HG02642 (cell line): ENCODE data around the gene EMP1.
A peak's percentile ranks its signal among the peaks of the same experiment; 100 is the strongest.

Source experiments
- ATAC-seq: cut with Tn5 transposase; IDR thresholded peaks from one replicate; pipeline ENCODE4 v1.9.1; 2021; ENCODE audit warnings: mild to moderate bottlenecking; ENCODE audit not compliant: unreplicated experiment, poor library complexity

The EMP1 gene

DNA sequence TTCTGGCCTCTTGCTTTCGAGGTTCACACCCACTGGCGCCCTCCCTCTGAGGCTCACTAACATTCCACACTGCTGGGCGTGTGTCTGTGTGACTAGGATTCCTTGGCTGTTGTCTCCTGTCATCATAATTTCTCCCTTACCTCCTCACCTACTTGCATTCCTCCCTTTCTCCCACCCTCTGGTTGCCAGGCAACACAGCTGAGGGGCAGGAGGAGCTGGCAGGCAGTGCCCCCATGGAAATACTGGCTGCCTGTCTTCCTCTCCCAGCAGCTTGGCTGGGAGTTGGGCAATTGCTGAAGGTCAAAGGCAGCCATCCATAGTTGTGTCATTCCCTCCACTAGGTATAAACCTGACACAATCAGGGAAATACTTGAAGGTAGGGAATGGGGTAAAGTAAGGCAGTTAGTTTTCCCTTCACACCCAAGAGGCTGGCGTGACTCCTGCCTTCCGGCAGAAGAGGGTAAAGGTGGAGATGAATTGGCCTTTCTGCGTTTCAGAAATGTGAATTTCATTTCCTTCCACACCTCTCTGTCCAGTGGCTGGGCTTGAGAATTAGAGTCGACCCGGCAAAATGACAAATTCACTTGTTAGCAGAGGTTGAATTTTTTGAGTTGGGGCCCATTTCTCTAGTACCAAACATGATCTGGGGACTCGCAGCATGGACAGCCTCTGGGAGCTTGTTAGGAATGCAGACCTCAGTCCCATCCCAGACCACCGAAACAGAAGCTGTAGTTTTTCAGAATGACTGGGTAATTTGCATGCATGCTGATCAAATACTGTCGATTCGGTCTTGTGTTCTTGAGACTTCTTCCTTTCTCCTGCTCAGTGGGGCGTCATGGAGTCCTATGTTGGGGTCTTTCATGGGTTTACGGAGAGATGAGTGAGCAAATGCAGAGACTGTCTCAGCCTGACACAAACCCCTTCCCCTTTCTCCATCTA, 24.3 kb upstream of the EMP1 start:
- peak; percentile 30 for ATAC-seq

DNA sequence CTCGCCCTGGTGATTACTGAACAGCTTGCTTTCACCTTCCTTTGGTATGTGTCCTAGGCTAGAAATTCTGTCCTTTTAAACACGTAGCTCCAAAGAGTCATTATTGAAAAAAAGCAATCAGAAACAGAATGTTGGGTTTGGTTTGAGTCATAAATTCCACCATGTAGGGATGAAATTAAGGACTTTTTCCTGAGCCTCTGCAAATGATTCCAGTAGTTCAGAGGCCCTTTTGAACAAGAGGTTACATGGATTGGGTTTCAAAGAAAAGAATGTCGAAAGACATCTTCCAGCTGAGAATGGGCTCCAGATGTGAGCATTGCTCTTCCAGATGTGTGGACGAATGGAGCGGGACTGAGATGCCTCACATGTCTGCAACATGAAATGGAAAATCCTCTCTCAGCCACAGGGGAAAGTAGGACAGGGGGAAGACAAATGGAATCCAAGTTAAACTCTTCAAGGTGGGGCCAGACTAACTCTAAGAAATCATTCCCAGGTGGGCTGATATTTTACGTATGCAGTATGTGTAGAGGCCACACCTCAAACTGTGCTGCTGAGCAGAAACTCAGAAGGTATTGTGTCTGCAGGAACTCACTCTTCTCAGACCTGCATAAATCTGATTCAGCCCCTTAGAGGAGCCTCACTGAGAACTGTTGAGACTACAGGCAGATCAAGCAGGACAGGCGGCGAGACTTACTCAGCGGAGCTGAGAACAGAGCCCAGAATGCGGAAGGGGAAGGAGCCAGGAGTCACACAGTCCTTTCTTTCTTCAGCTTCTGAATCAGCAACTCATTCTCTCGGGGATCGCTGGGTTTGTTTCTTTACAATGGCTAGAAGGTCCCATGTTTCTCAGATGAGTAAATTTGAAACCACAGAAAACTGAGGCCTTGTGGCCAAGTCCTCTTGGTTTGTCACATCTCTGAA, 23.3 kb upstream of the EMP1 start:
- peak; percentile 96 for ATAC-seq

- ATAC-seq = no peak
Measured at GRCh38 chr12:13175499-13175898, 21.0 kb upstream of the EMP1 start.

DNA sequence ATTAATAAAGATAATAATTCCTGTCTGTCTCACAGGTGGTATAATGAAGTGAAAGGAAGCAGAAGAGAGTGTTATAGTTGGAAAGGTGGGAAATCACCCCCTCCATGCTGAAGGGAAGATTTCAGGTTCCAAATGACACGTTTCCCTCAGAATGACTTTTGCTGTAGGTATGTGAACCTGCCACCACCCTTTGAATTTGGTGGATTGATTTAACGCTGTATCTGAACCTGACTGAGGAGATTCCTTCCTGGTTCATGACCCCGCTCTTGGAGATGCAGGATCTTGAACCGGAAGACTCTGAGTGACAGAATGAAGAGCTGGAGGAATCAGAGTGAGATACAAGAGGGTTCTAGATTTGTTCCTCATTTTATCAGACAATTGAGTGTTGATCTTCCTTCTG, 20.3 kb upstream of the EMP1 start:
- ATAC-seq = no peak

DNA sequence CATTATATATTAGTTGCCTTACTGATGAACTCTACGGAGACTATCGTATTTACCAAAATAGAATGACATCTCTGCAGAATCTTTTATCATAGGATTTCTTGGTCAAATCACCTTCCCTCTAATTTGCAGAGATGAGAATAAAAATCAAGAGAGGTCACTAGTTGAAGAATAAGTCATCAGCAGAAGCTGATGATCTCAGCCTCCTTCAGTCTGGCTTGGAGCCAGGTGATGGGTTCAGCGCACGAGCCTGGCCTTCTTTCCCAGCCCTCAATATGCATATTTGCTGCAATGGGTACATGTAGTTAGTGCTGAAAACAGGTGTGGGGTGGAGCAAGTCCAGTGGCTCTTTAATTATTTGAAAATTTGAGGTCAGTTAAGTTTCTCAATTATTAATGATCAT, 19.2 kb upstream of the EMP1 start:
- no peak for ATAC-seq

DNA sequence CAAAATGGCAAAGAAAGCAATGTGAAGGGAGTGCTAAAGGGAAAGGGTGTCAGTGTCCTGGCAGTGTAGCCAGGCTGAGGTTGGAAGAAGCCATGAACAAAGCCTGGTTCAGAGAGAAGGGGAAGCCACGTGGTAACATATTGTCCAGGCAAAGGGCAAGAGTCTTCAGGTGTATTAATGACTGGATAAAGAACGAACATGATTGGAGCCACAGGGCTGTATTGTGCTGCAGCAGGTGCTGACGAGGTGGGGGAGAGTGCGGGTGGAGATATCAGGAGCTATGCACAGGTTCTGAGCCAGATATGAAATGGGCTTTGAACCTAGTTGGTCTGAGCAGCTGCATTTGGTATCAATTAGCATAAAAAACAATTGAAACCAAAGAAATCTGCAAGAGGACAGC, 18.6 kb upstream of the EMP1 start:
- ATAC-seq = no peak

- no peak for ATAC-seq
Measured at GRCh38 chr12:13178568-13179210, 17.8 kb upstream of the EMP1 start.

- ATAC-seq = peak; percentile 65
Measured at GRCh38 chr12:13179211-13180074, 17.1 kb upstream of the EMP1 start.

GRCh38 chr12:13181375-13182070, 15.0 kb upstream of the EMP1 start:
- no peak for ATAC-seq

GRCh38 chr12:13182881-13183280, 13.6 kb upstream of the EMP1 start:
- no peak for ATAC-seq

DNA sequence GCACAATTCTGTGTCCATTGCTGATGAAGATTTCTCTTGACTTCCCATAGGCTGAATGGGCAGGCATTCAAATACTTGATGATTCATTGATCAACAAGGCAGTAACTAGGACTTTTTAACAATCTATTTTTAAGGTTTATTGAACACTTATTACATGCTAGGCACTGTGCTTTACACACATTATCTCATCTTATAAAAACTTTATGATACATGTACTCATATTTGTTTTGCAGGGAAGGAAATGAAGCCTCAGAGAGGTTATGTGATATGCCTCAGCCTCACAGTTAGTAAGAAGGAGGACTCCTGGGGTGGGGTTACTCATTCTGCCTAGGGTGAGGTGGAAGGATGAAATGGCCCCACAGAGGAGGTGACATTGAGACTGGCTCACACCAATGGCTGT, 12.9 kb upstream of the EMP1 start:
- no peak for ATAC-seq

DNA sequence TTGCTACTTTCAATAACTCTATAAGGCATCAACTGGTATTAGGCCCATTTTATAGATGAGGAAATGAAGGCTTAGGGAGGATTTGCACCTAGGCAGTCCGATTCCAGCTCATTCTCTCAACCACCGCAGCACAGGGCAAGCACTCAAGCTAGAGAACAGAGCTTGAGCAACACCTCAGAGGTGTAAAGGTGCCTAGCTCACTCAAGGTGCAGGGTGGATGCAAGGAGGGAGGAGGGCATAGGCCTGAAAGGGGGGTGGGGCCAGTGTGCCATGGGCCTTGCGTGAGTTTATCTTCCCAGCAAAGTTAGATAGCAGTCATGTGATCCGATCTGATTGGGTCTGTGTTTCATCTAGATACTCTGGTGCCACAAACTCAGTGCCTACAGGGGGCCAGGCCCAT, 10.2 kb upstream of the EMP1 start:
- no peak for ATAC-seq

DNA sequence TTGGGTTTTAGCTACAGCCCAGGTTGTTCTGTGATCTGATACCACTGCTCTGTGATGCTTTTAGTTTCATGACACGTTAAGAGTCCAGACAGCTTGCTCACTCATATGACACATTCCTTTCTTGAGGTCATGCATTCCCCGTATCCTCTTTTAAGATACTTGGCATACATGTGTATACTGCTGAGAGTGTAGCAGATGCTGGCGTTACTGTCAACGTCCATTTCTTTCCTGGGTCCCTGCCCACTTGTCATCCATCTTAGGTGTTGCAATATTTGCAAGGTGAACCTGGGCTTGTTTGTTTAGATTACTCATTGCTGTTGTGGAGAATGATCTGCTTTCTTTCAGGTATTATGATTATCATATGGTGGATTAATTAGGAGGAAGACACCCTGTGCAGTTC, 9.1 kb upstream of the EMP1 start:
- ATAC-seq = no peak

DNA sequence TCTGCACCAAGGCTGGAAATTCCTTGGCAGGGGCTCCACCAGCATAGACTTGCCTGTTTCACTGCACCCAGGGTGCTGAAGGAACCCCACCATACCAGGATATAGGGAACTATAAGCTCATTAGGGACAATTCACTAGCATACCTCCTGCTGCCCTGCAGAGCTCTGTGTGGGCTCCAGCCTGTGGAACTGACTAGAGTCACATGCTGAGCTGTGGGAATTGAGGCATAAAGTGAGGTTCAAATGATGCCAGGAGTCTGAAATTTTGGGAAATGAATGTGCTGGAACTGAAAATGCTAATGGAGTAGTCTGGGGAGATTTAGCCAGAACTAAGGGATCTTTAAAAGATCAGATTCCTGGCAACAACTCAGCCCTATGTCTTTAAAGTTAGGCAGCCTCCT, 7.3 kb upstream of the EMP1 start:
- ATAC-seq = no peak

DNA sequence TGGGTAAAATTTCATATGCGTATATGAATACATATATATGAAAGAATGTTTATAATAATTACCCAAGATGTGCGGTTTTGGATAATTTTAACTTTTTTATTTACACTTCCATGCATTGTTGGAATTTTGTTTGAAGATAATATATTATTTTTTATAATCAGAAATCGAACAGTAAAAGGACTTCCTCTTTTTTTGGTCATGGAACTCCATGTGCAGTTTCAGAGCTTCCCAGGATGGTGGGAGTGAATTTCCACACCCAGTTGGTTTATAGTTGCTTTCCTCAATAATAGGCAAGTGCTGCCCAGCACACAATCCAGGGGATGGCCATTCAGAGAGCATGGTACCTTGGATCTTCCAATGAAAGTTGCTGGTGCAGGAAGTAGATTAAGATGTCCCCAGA, 6.3 kb upstream of the EMP1 start:
- no peak for ATAC-seq

GRCh38 chr12:13192719-13193118, 3.8 kb upstream of the EMP1 start:
- ATAC-seq = no peak

DNA sequence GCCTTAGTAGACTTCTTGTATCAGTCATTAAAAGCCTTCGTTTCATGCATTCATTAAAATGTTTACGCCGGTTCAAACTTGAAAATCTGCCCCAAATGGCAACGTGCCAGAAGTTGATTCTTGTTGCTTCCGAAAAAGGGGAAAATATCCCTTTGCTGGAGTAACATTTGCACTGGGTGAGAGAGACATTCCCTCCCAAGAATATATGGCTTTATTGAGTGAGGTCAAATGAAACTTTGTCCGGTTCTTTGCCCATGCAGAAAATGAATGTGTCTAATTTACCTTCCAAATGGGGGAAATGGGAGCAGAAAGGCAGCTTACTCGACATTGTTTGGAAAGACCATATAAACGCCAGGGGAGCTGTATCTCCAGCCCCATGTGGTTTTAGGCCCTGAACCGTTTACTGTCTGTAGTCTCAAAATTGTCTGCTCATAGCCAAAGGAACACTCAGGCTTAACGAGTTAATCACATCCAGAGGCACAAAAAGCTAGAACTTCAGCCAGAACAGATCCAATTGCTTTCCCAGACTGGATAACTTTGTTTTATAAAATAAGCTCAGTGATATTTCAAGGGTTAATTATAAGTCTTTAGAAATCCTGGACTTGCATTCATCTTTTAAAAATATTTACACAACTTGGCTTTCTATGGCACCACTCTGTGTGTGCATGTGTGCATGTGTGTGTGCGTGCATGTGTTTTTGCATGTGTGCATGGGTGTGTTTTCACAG, 2.9 kb upstream of the EMP1 start:
- ATAC-seq = no peak

DNA sequence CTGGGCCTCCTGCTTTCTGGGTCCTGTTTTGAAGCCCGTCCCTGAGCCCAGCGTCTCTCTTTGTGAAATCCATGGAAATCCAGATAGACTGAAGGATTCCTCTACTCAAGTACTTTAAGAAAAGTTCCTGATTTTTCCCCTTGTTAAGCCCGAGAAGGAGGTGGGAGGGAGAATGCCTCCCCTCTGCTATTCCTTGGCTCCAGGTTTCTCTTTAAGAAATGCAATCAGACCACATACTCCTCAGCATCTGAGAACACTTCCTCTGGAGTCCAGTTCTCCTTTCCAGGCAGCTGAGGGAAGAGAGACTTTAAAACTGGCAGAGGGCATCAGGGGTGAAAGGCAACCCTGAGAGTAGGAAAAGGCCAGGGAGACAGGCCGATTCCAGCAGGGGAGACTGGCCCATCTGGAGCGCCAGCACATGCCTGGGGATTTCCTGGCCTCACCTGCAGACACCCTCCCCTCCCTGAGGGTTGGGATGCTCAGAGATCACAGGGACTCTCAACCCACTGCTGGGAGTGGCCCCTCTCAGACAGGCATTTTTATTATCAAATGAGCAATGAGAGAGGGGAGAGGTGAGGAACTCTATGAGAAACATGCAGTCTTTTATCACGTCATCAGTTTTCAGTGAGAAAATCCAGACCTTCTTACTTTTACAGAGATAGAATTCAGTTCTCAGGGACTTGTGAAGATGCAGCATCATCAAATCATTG, 2.0 kb upstream of the EMP1 start:
- ATAC-seq = no peak
